OCI-LY7 (cell line): ENCODE data around the gene CACNA1D.

ENCODE experiments used
- CTCF ChIP-seq: fragments of 200-600 bp; sonication (generic); conservative IDR thresholded peaks from 2 replicates; pipeline ENCODE4 v1.5.1; 2014; ENCODE audit warnings: mild to moderate bottlenecking, antibody characterized with exemption, low read length, moderate library complexity, mixed read lengths
- EZH2phosphoT487 ChIP-seq: fragments of 200-600 bp; sonication (generic); IDR thresholded peaks from 2 replicates; pipeline ENCODE4 v1.6.1; 2018; ENCODE audit warnings: low read depth, borderline replicate concordance, mild to moderate bottlenecking, mixed run types, antibody characterized with exemption, low read length, moderate library complexity, mixed read lengths

- TF ChIP-seq CTCF (no peak), EZH2phosphoT487 (no peak)
These were observed 335.2 kb downstream of the CACNA1D start for GRCh38 chr3:53829605-53830004.
